ENCODE data around the gene SYNDIG1L.

DNA sequence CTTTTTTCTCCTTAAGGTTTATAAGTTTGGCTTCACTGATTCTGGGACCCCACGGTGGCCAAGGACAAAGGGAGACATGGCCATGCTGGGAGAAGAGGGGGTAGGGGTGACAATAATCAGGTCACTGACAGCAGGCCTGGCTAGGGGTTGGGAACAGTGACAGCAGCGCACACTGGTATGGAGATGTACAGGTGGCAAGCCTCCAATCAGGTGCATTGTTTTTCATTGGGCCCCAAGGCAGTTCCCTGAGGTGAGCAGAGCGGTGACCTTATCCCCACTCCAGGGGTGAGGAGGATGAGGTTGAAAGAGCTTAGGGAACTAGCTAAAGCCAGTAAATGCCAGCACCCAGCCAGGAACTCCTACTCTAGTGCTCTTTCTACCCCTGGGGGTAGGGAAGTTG, 1.4 kb downstream of the SYNDIG1L start:
- TF ChIP-seq, protein P1, sequence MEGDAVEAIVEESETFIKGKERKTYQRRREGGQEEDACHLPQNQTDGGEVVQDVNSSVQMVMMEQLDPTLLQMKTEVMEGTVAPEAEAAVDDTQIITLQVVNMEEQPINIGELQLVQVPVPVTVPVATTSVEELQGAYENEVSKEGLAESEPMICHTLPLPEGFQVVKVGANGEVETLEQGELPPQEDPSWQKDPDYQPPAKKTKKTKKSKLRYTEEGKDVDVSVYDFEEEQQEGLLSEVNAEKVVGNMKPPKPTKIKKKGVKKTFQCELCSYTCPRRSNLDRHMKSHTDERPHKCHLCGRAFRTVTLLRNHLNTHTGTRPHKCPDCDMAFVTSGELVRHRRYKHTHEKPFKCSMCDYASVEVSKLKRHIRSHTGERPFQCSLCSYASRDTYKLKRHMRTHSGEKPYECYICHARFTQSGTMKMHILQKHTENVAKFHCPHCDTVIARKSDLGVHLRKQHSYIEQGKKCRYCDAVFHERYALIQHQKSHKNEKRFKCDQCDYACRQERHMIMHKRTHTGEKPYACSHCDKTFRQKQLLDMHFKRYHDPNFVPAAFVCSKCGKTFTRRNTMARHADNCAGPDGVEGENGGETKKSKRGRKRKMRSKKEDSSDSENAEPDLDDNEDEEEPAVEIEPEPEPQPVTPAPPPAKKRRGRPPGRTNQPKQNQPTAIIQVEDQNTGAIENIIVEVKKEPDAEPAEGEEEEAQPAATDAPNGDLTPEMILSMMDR (conservative IDR thresholded peaks at IDR 0.05; ENCODE audit: low read depth, low read length), result no peak
- TF ChIP-seq POLR2A (IDR thresholded peaks at IDR 0.05; ENCODE audit: low read depth, low read length), result no peak
- TF ChIP-seq CHD1 (IDR thresholded peaks at IDR 0.05; ENCODE audit: low read depth, low read length), result no peak
- no peak for TF ChIP-seq RAD21 (IDR thresholded peaks at IDR 0.05; ENCODE audit: low read length)
- TF ChIP-seq MAFK (IDR thresholded peaks at IDR 0.05; ENCODE audit: low read depth, low read length), result no peak
- TF ChIP-seq MAZ (IDR thresholded peaks at IDR 0.05; ENCODE audit: borderline replicate concordance, low read depth, low read length), result no peak
- TF ChIP-seq, protein P2, sequence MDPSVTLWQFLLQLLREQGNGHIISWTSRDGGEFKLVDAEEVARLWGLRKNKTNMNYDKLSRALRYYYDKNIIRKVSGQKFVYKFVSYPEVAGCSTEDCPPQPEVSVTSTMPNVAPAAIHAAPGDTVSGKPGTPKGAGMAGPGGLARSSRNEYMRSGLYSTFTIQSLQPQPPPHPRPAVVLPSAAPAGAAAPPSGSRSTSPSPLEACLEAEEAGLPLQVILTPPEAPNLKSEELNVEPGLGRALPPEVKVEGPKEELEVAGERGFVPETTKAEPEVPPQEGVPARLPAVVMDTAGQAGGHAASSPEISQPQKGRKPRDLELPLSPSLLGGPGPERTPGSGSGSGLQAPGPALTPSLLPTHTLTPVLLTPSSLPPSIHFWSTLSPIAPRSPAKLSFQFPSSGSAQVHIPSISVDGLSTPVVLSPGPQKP (IDR thresholded peaks at IDR 0.05; ENCODE audit: borderline replicate concordance, low read depth, low read length), result no peak
- TF ChIP-seq FOS (IDR thresholded peaks at IDR 0.05; ENCODE audit: low read depth, low read length), result no peak
- TF ChIP-seq BHLHE40 (IDR thresholded peaks at IDR 0.05; ENCODE audit: low read depth, low read length), result no peak
- TF ChIP-seq RCOR1 (IDR thresholded peaks at IDR 0.05; ENCODE audit: insufficient replicate concordance, low read length), result no peak
- TF ChIP-seq MXI1 (IDR thresholded peaks at IDR 0.05; ENCODE audit: borderline replicate concordance, low read depth, low read length), result no peak
- TF ChIP-seq, protein P3, sequence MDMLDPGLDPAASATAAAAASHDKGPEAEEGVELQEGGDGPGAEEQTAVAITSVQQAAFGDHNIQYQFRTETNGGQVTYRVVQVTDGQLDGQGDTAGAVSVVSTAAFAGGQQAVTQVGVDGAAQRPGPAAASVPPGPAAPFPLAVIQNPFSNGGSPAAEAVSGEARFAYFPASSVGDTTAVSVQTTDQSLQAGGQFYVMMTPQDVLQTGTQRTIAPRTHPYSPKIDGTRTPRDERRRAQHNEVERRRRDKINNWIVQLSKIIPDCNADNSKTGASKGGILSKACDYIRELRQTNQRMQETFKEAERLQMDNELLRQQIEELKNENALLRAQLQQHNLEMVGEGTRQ (IDR thresholded peaks at IDR 0.05; ENCODE audit: low read depth, low read length), result no peak
- TF ChIP-seq SMC3 (IDR thresholded peaks at IDR 0.05; ENCODE audit: low read depth, low read length), result no peak
- TF ChIP-seq CEBPB (IDR thresholded peaks at IDR 0.05; ENCODE audit: low read depth, low read length), result no peak
